ENCODE results near the gene SEMA3G.

Gene SEMA3G

GRCh38 chr3:52439426-52440248 lies 5.3 kb downstream of the SEMA3G start:
- no peak for DNase-seq (ENCODE audit: low read depth, low spot score)

- DNase-seq (ENCODE audit: low read depth, low spot score) = no peak
These were observed 6.1 kb downstream of the SEMA3G start for GRCh38 chr3:52438579-52439425.

GRCh38 chr3:52438104-52438376 lies 6.9 kb downstream of the SEMA3G start:
- no peak for DNase-seq (ENCODE audit: low read depth, low spot score)

DNA sequence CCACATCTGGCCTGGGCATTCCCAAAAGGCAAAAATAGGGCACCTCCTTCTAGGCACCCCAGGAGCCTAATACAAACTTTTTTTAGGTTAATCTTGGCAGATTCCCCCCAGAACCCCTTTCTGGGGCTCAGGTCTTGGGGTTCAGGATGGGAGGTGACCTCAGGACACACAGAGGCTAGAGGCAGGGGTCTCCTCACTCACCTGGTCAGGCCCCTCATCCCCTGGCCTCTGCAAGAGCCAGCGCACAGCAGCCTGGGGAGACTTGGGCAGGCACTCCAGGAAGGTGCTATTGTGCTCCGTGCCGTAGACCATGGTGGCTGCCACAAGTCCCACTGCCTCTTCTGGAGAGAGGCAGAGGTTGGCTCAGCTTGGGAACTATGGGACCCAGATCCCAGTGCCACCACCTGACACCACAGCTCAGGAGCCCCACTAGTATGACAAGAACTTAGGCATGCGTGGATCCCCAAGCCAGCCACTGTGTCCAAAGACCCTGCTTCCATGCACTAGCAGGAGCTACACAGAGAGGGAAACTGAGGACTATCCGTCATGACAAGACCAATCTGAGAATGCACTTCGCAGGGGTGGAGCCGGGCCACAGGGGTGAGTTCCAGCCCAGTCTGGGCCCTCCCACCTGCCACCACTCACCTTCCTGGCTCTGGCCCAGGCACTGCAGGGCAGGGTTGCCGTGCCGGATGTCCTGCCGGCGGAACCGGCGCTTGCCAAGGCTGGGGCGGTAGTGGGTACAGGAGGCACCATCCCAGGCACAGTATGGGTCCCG lies 7.4 kb downstream of the SEMA3G start:
- DNase-seq (ENCODE audit: low read depth, low spot score) = no peak

- peak; percentile 30 for DNase-seq (ENCODE audit: low read depth, low spot score)
These were observed 8.3 kb downstream of the SEMA3G start for GRCh38 chr3:52436500-52437149.

DNA sequence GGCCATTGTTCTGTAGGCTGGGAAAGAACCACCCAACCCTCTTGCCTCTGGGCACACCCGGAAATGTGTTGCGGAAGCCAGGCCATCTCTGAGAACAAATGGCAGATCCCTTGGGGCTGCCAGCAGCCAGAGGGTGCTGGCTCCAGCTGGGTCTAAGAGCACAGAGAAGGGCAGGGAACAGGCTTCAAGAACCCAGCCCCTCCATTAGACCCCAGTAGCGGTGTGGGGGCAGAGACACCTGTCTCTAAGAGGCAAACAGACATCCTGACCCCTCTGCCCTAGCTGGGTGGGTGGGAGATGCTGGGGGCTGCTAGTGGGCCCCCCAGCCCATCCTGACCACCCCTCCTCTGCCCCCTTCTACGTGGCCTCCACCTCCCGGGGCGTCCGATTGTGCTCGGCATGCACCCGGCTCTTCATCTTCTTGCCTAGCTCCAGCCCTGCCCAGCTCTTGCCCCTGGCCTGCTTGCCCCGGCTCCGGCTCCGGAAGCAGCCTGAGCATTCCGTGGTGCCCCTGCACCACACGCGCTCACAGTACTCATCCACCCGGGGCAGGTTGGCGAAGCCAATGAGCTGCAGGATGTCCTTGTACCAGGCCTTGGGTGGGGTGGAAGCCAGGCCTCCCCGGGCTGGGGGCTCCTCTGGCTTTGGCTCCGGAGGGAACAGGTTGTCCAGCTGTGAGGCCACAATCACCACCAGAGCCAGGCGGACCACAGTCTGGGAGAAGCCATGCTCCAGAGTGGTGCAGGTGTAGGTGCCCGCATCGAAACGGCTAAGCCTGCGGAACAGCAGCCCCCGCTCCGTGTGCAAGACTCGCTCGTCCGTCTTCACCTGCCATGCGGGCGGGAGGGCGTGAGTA lies 9.4 kb downstream of the SEMA3G start:
- no peak for DNase-seq (ENCODE audit: low read depth, low spot score)

DNA sequence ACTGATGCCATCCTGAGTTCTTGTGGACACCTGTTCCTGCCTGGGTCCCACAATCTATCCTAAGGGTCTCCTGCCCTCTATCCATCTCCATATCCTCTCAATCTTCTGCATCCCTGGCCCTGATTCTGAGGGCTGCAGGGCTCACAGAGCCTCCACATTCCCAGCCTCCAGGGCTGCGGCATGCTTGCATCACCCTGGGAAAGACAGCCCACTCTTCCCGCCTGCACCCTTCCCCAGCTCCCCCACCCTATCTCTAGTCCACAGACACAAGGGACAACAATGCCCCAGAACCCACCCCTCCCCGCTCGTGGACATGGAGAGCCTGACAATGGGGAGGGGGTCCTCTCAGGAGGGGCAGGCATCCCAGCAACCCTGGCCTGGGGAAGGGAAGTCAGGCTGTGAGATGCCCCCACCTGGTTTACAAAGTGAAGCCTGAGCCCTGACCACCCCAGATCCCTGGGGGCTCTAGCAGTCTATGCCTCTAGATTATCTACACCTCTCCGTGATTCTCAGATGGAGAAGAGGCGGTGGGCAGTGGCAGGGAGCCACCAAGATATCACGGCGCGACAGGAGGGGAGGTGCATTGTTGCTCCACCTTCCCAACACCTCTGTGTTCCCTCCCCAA lies 10.3 kb downstream of the SEMA3G start:
- no peak for DNase-seq (ENCODE audit: low read depth, low spot score)

- DNase-seq (ENCODE audit: low read depth, low spot score) = no peak
These were observed 10.9 kb downstream of the SEMA3G start for GRCh38 chr3:52433996-52434479.

DNA sequence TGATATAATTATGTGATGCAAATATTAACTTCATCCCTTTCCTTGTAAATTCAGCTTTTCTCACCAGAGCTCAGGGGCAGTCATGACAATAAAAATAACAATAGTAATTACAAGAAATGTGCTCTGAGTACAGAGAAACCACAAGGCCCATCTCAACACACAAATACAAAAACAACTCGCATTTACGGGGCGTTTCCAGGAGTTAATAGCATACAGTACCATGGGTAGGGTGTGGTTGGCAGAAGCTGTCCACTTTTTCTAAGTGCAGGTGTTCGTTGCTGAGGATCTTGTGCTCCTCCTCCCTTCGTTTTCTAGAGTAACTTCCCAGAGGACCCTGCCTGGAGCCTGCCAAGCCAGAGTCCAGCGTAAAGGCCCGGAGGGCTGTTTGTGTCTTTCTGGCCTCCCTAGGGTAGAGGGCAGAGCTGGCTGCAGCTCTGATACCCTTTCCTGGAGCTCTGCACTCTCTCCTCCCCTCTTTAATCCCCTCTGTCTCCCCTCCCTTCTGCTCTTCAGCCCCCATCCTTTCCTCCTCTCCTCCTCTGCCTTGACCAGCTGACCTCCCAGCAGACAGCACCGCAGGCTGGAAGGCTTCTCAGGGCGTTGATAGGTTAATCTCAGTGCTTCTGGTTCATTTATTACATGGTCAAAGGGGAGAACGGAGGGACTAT lies 11.4 kb downstream of the SEMA3G start:
- DNase-seq (ENCODE audit: low read depth, low spot score) = no peak

DNA sequence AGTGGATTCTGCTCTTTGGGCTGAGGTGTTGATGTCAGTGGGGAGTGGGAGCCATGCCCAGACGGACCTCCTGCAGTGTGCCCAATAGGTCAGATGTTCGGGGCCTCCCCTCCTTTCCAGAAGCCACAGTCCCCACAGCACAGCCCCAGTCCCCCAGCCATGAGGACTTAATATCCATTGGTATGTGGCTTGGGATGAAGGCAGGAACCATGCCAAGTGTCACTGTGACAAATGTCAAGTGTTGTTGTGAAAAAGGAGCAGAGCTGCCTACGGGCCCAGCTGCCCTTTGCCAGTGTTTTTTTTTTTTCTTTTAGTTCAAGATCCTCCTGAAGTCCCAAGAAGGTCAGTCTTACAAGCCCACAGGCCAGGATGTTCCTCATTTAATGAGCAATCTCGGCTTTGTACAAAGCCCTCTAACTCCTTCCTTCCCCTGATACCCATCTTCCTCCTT lies 12.2 kb downstream of the SEMA3G start:
- DNase-seq (ENCODE audit: low read depth, low spot score) = no peak

DNA sequence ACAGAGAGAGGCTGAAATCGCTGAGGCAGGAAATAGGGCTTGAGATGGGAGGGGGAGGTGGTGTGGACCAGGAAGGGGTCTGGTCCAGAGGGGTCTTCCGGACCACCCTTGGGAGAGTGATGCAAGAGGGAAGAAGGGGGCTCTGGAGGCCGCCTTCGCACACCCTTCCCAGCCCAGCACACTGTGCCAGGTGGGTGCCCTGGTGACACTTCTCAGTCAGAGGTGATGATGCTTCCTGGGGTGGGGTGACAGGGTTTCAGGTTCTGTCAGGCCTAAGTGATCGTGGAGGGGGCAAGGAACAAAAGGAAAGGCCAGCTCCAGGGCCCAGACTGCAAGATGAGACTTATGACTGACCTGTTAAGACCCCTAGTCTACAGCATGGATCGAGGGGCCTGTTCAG lies 12.7 kb downstream of the SEMA3G start:
- DNase-seq (ENCODE audit: low read depth, low spot score) = no peak

- no peak for DNase-seq (ENCODE audit: low read depth, low spot score)
These were observed 13.3 kb downstream of the SEMA3G start for GRCh38 chr3:52431459-52432223.

DNA sequence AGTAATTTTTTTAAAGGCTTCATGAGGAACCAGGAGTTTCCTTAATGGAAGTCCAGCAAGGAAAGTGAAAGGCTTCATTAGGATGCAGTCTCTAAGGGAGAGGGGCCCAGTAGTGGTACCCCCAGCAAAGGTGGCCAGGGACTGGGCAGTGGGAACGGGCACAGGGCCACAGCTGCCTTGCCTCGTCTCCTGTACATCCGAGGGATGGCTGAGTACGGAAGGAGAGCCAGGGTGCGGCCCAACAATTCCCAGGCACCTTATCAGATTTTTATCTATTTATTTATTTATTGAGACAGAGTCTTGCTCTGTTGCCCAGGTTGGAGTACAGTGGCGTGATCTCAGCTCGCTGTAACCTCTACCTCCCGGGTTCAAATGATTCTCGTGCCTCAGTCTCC lies 14.5 kb downstream of the SEMA3G start:
- DNase-seq (ENCODE audit: low read depth, low spot score) = no peak

- DNase-seq (ENCODE audit: low read depth, low spot score) = no peak
These were observed 15.0 kb downstream of the SEMA3G start for GRCh38 chr3:52429779-52430415.

DNA sequence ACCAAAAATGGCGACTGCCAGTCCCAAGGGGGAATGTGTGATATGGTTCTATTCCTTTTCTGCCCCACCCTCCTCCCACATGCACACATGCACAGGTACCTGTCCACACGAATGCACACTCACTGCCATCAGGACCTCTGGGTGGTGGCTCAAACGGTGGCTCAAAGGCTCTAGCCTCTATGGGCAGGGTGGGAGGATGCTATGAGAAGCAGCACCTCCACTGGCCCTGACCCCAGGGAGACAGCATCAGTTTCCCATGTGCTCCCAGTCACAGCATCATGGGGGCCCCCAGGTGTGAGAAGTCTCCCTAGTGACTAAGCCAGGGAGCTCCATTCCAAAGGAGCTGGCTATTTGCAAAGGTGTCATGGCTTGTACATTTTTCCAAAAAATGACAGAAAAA lies 15.9 kb downstream of the SEMA3G start:
- no peak for DNase-seq (ENCODE audit: low read depth, low spot score)

DNA sequence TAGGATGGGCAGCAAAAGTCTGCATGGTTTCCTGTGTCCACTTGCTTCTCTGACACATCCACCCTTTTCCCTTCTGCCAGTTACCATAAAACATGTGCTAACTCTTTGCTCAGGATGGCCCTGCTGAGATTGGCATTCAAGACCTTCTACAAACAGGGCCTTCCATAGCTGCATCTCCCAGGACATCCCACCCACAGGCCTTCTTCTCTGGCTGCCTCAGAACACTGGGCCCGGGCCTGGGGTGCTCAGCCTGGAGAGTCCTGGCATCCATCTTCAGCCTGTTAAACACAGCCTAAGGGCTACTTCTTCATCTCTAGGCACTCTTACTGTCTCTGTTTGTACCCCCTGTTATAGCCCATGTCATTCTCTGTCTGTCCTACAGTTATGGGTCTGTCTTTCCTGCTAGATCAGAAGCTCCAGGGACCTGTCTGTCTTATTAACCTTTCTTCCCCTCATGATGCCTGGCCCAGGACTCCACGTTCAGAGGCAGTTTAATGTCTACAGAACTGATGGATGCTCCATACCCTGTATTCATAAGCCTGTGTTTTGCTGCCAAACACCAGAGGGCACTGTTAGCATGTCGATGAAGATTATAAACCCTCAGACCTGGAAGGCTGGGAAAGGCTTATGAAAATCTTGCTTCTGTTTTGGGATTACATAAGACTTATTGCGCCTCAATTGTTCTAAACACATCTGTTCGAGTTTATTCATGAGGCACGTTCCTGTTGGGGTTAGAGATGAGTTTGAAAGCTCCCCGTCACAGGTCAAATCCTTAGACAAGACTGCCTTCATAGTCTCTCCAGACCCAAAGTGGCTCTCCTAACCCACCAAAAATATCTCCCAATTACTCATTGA lies 16.5 kb downstream of the SEMA3G start:
- no peak for DNase-seq (ENCODE audit: low read depth, low spot score)

DNA sequence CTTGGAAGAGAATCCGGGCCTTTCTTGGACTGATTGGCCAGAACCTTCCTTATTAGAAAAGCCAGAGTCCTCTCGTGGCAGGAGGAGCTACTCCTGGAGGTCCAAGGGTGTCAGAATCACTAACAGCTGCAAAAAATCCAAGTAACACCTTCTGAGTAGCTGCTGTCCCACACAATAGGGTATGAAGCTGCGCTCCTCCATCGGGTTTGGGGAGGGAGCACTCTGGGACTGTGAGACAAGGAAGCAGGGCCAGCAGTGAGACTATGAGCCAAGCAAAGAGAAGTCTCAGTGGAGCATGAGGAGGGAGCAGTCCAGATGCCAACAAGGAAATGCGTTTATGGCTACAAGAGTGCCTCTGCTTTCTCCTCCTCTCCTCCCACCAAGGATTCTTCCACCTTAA lies 21.7 kb downstream of the SEMA3G start:
- DNase-seq (ENCODE audit: low read depth, low spot score) = no peak

All from brain pericyte (primary cell).